A549 (cell line): Measurements from ENCODE around the gene NTN5. TPM values are rescaled to one million over a fixed set of nuclear protein-coding genes. Genes with fewer than 3 reads are reported as not detected.

ENCODE experiments used
- ATAC-seq, 2 experiments: fragments of 200-7000 bp in 1 of 2; fragments of >200 bp in 1 of 2; cut with Nextera tagmentation in 1 of 2; cut with Tn5 transposase in 1 of 2; 3 replicates each; pipeline versions ENCODE4 v1.8.0 to v1.9.1; 2018 to 2020; ENCODE audit warnings: mild to moderate bottlenecking in 1 of 2, moderate library complexity in 1 of 2
- CTCF ChIA-PET: fragments of 300-600 bp; sonication (Branson Sonifier 250); formaldehyde crosslinking; extraction: SDS; loops from one replicate; lab custom pipeline; 2021; ENCODE audit warnings: antibody characterized with exemption, inconsistent platforms; lab: Yijun Ruan, JAX
- POLR2A ChIA-PET: fragments of 350-600 bp; formaldehyde crosslinking; extraction: SDS; loops from one replicate; lab custom pipeline; 2021; ENCODE audit warnings: antibody characterized with exemption, inconsistent platforms; lab: Yijun Ruan, JAX
- DNase-seq, 2 experiments: peaks; one replicate each; pipeline versions ENCODE4 v3.0.0 to v3.0.0-alpha.2; 2011 to 2016; ENCODE audit warnings: low read depth in 1 of 2, low spot score in 1 of 2
- FAIRE-seq: peaks from 2 replicates; lab custom pipeline; 2011; peaks lifted over from hg19 to GRCh38; lab: Jason Lieb, UNC
- H3K27ac ChIP-seq, 2 experiments: fragments of >200 bp; sonication (Bioruptor Twin); formaldehyde crosslinking; 3 replicates each; pipeline ENCODE4 v1.5.1; 2016 to 2017
- H3K4me1 ChIP-seq: fragments of >200 bp; sonication (Bioruptor Twin); formaldehyde crosslinking; 3 replicates; pipeline ENCODE4 v1.6.1; 2016
- H3K4me2 ChIP-seq: fragments of >200 bp; sonication (Bioruptor Twin); formaldehyde crosslinking; 3 replicates; pipeline ENCODE4 v1.6.1; 2016
- H3K4me3 ChIP-seq: fragments of >200 bp; sonication (Bioruptor Twin); formaldehyde crosslinking; 3 replicates; pipeline ENCODE4 v1.5.1; 2016
- H3K9me3 ChIP-seq: fragments of >200 bp; sonication (Bioruptor Twin); formaldehyde crosslinking; 3 replicates; pipeline ENCODE4 v1.6.1; 2016
- BCL3 ChIP-seq: fragments of >200 bp; sonication (Bioruptor Twin); formaldehyde crosslinking; IDR thresholded peaks from 3 replicates; pipeline ENCODE4 v1.6.1; 2016
- BHLHE40 ChIP-seq: IDR thresholded peaks from 2 replicates; pipeline ENCODE4 v1.6.1; 2012; ENCODE audit warnings: low read depth, low read length, inconsistent platforms
- CBX2 ChIP-seq: fragments of 200-600 bp; sonication (generic); IDR thresholded peaks from 2 replicates; pipeline ENCODE4 v1.6.1; 2016; ENCODE audit warnings: low read depth, mild to moderate bottlenecking, borderline replicate concordance
- CBX8 ChIP-seq: fragments of 200-600 bp; sonication (generic); IDR thresholded peaks from 2 replicates; pipeline ENCODE4 v1.6.1; 2016
- E2F6 ChIP-seq: IDR thresholded peaks from 2 replicates; pipeline ENCODE4 v1.6.1; 2012; ENCODE audit warnings: low read depth, borderline replicate concordance
- EHMT2 ChIP-seq: fragments of 200-600 bp; sonication (generic); IDR thresholded peaks from 2 replicates; pipeline ENCODE4 v1.6.1; 2016; ENCODE audit warnings: antibody characterized with exemption, low read depth, mild to moderate bottlenecking, moderate library complexity
- FOSB ChIP-seq: fragments of 250-450 bp; sonication (Bioruptor Pico); IDR thresholded peaks from 2 replicates; pipeline ENCODE4 v1.5.0; 2020; ENCODE audit warnings: mild to moderate bottlenecking, moderate library complexity
- FOSL2 ChIP-seq, 2 experiments: fragments of 450-650 bp in 1 of 2; fragments of >200 bp in 1 of 2; sonication (Bioruptor Twin) in 1 of 2; formaldehyde crosslinking; IDR thresholded peaks; 2 replicates each; pipeline versions ENCODE4 v1.5.0 to v1.6.1; 2016 to 2020; ENCODE audit warnings: mild to moderate bottlenecking in 1 of 2, moderate library complexity in 1 of 2
- FOXS1 ChIP-seq: fragments of 250-450 bp; sonication (Bioruptor Pico); IDR thresholded peaks from 2 replicates; pipeline ENCODE4 v1.5.0; 2020; ENCODE audit warnings: mild to moderate bottlenecking, moderate library complexity
- GATA3 ChIP-seq: IDR thresholded peaks from 2 replicates; pipeline ENCODE4 v1.6.1; 2012; ENCODE audit warnings: borderline replicate concordance
- HES2 ChIP-seq: fragments of >200 bp; sonication (Bioruptor Twin); formaldehyde crosslinking; IDR thresholded peaks from 2 replicates; pipeline ENCODE4 v1.6.1; 2016
- HEYL ChIP-seq: fragments of 250-450 bp; sonication (Bioruptor Pico); IDR thresholded peaks from 2 replicates; pipeline ENCODE4 v1.8.0; 2021; ENCODE audit warnings: mild to moderate bottlenecking, moderate library complexity
- HOXA7 ChIP-seq: fragments of 250-450 bp; sonication (Bioruptor Pico); IDR thresholded peaks from 2 replicates; pipeline ENCODE4 v1.5.0; 2020; ENCODE audit warnings: mild to moderate bottlenecking, moderate library complexity
- HOXB13 ChIP-seq: fragments of 250-450 bp; sonication (Bioruptor Pico); IDR thresholded peaks from 2 replicates; pipeline ENCODE4 v1.5.0; 2020; ENCODE audit warnings: low read depth, mild to moderate bottlenecking, moderate library complexity
- HOXB5 ChIP-seq: fragments of 250-450 bp; sonication (Bioruptor Pico); IDR thresholded peaks from 2 replicates; pipeline ENCODE4 v1.5.0; 2020; ENCODE audit warnings: mild to moderate bottlenecking, moderate library complexity
- JUN ChIP-seq, 2 experiments: fragments of >200 bp; sonication (Bioruptor Twin); formaldehyde crosslinking; IDR thresholded peaks; 2 replicates in 1 of 2; 3 replicates in 1 of 2; pipeline ENCODE4 v1.6.1; 2016 to 2017
- KDM1A ChIP-seq: fragments of 200-600 bp; sonication (generic); IDR thresholded peaks from 2 replicates; pipeline ENCODE4 v1.6.1; 2016; ENCODE audit warnings: low read depth, mild to moderate bottlenecking
- KDM5A ChIP-seq: fragments of 200-600 bp; sonication (generic); IDR thresholded peaks from 2 replicates; pipeline ENCODE4 v1.6.1; 2016; ENCODE audit warnings: antibody characterized with exemption, mild to moderate bottlenecking
- MAX ChIP-seq: IDR thresholded peaks from 2 replicates; pipeline ENCODE4 v1.6.1; 2012
- NPAS2 ChIP-seq: fragments of 250-450 bp; sonication (Bioruptor Pico); IDR thresholded peaks from 2 replicates; pipeline ENCODE4 v1.8.0; 2022; ENCODE audit warnings: mild to moderate bottlenecking, moderate library complexity, borderline replicate concordance
- NR3C1 ChIP-seq: fragments of >200 bp; sonication (Bioruptor Twin); formaldehyde crosslinking; IDR thresholded peaks from 3 replicates; pipeline ENCODE4 v1.6.1; 2017
- PBX3 ChIP-seq: IDR thresholded peaks from 2 replicates; pipeline ENCODE4 v1.6.1; 2012
- RNF2 ChIP-seq: fragments of 200-600 bp; sonication (generic); IDR thresholded peaks from 2 replicates; pipeline ENCODE4 v1.6.1; 2016; ENCODE audit warnings: low read depth, mild to moderate bottlenecking, antibody characterized with exemption, moderate library complexity, borderline replicate concordance
- SMC3 ChIP-seq: fragments of >200 bp; sonication (Bioruptor Twin); formaldehyde crosslinking; IDR thresholded peaks from 3 replicates; pipeline ENCODE4 v1.6.1; 2018; ENCODE audit warnings: inconsistent platforms
- TFCP2L1 ChIP-seq: fragments of 250-450 bp; sonication (Bioruptor Pico); IDR thresholded peaks from 2 replicates; pipeline ENCODE4 v1.5.0; 2021; ENCODE audit warnings: mild to moderate bottlenecking
- USF2 ChIP-seq: fragments of 450-650 bp; IDR thresholded peaks from 2 replicates; pipeline ENCODE4 v1.6.1; 2014; ENCODE audit warnings: antibody characterized with exemption
- ZNF302 ChIP-seq: fragments of 250-450 bp; sonication (Bioruptor Pico); IDR thresholded peaks from 2 replicates; pipeline ENCODE4 v1.9.0; 2021; ENCODE audit warnings: inconsistent platforms, mild to moderate bottlenecking, moderate library complexity
- ZSCAN20 ChIP-seq: fragments of 250-450 bp; sonication (Bioruptor Pico); IDR thresholded peaks from 2 replicates; pipeline ENCODE4 v1.8.0; 2022; ENCODE audit warnings: mild to moderate bottlenecking, moderate library complexity
- WGBS: methylation state at CpG from one replicate; pipeline ENCODE4 v1.1.6; 2017; ENCODE audit errors: missing lambda C conversion rate; 5-methylcytosine and 5-hydroxymethylcytosine counted together
- polyA plus RNA-seq, 4 experiments: library from polyadenylated mRNA; depleted of rRNA in 3 of 4; stranded (reverse); fragments of >200 nt; fragmentation: RNase III in 1 of 4; extraction: RNeasy Plus Mini Kit Qiagen cat#74134 plus additional on column Dnase treatment in 1 of 4; gene quantifications; 2 replicates in 3 of 4; 3 replicates in 1 of 4; pipeline ENCODE4 v1.2.3, GENCODE V29; 2011 to 2017

The NTN5 gene
- polyA plus RNA-seq, 2 of the 4 experiments (the other 2 are of a cell fraction): 0.18 to 0.22 TPM

GRCh38 chr19:48644839-48645619, 27.8 kb downstream of the NTN5 start:
- ChIA-PET POLR2A (interaction anchor here (0.5 to 3.1 kb wide), 9 partner anchors 10 to 316 kb away, joined by 3 to 15 read pairs (median 5); partner anchors contain the start of genes PPP1R15A, RPL18 and SPHK2), CTCF (interaction anchor here (0.5 to 3.5 kb wide), 45 partner anchors 9 to 349 kb away, joined by 3 to 39 read pairs (median 5); partner anchors contain the start of genes FUT1, HSD17B14, IZUMO1 and KDELR1)
- WGBS: 4% methylated on average over 18 of the region's 25 CpGs
- Histone ChIP-seq H3K4me3 (peak overlapping the region; percentile 54), H3K9me3 (no peaks in the 10 kb centered on the region), H3K4me1 (peaks cover 18% of the 10 kb centered on the region; the same call in 2 of the 3 replicates), H3K27ac (peak overlapping the region; percentile 87 to 88), H3K4me2 (peak overlapping the region; percentile 94)
- no peak for TF ChIP-seq NR3C1
- 0 out of 2 replicates have a peak, but pooled peaks have one; percentile 44 for TF ChIP-seq PBX3
- peak in 1 of 2 experiments; percentile 25; a peak in 1 of 5 replicates for TF ChIP-seq JUN (IDR thresholded peaks at IDR 0.05)
- TF ChIP-seq FOSB (CRISPR knock-in tag): no peak
- TF ChIP-seq FOXS1 (CRISPR knock-in tag): 0 out of 2 replicates have a peak, but pooled peaks have one; percentile 54
- TF ChIP-seq FOSL2 (IDR thresholded peaks at IDR 0.05): no peak
- no peak for TF ChIP-seq FOSL2 (CRISPR knock-in tag; IDR thresholded peaks at IDR 0.05)
- FAIRE-seq (no peak), DNase-seq (peak; percentile 86 to 88), ATAC-seq (peak; percentile 65 to 83)

GRCh38 chr19:48644355-48644754, 28.5 kb downstream of the NTN5 start:
- DNase-seq: no peak
- no peak for FAIRE-seq
- WGBS: 86% methylated on average over 4 of the region's 4 CpGs
- H3K4me1 ChIP-seq: peaks cover 18% of the 10 kb centered on the region; the same call in 2 of the 3 replicates
- POLR2A ChIA-PET: interaction anchor here (0.5 to 3.1 kb wide), 4 partner anchors 10 to 138 kb away, joined by 3 to 15 read pairs (median 7); partner anchors contain the start of genes RPL18 and SPHK2
- peak overlapping the region; percentile 94 for H3K4me2 ChIP-seq
- H3K27ac ChIP-seq: 0 out of 6 replicates have a peak overlapping the region, but pooled peaks of 1 of the 2 experiments have one; percentile 3
- TF ChIP-seq ZNF302 (CRISPR knock-in tag) (no peak), BHLHE40 (no peak), JUN (IDR thresholded peaks at IDR 0.05) (no peak), MAX (no peak), HOXB13 (CRISPR knock-in tag) (no peak), GATA3 (no peak), KDM5A (no peak), SMC3 (no peak), KDM1A (no peak), USF2 (no peak), HOXB5 (CRISPR knock-in tag) (no peak), ZSCAN20 (CRISPR knock-in tag) (no peak)
- no peak overlapping the region for H3K4me3 ChIP-seq
- H3K9me3 ChIP-seq: no peaks in the 10 kb centered on the region
- ATAC-seq: no peak
- CTCF ChIA-PET: interaction anchor here (1.0 to 3.5 kb wide), 8 partner anchors 12 to 197 kb away, joined by 3 to 31 read pairs (median 14); partner anchors contain the start of gene HSD17B14

GRCh38 chr19:48642862-48643261, 30.0 kb downstream of the NTN5 start:
- POLR2A ChIA-PET: interaction anchor here (0.7 to 1.4 kb wide), 2 partner anchors 24 to 350 kb away, joined by 3 to 6 read pairs; partner anchors contain the start of genes GYS1, RPL18 and SPHK2
- WGBS: 80% methylated on average over 5 of the region's 5 CpGs
- TF ChIP-seq EHMT2 (no peak), BCL3 (no peak), GATA3 (no peak), RNF2 (no peak), FOSB (CRISPR knock-in tag) (no peak), CBX2 (no peak), HOXA7 (no peak), TFCP2L1 (CRISPR knock-in tag) (no peak), E2F6 (no peak), FOSL2 (IDR thresholded peaks at IDR 0.05) (no peak), FOSL2 (CRISPR knock-in tag; IDR thresholded peaks at IDR 0.05) (no peak), NPAS2 (CRISPR knock-in tag) (no peak), HES2 (no peak), CBX8 (no peak), HEYL (CRISPR knock-in tag) (no peak), SMC3 (no peak)

More at GRCh38 chr19:48642862-48643261, 30.0 kb downstream of the NTN5 start:
- Histone ChIP-seq H3K27ac (no peak overlapping the region), H3K9me3 (no peaks in the 10 kb centered on the region), H3K4me1 (peaks cover 25% of the 10 kb centered on the region), H3K4me2 (no peak overlapping the region), H3K4me3 (no peak overlapping the region)
- CTCF ChIA-PET: interaction anchor here (0.6 to 3.5 kb wide), 5 partner anchors 14 to 145 kb away, joined by 3 to 26 read pairs (median 4); no protein-coding TSS in a partner anchor
- FAIRE-seq (no peak), ATAC-seq (no peak), DNase-seq (no peak)
